ENCODE results near the gene KIRREL2.

DNA sequence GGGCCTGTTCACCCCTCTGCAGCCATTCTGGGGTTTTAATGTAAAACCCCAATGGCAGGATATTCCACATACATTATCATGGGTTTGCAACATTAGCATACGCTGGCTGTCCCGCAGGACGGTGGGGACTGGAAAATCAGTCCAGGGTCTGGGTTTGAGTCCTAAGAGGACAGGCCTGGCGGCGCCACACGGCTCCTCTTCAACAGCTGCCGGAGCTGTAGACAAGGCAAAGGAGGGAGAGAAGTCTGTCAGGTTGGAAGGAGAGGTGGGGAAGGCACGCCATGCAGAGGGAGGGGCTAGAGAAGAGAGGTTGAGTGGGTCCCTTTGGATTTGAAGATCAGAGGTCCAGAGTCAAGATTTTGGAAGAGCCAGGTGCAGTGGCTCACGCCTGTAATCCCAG lies 31.7 kb downstream of the KIRREL2 start:
- no peak for TF ChIP-seq POLR2A (IDR thresholded peaks at IDR 0.05)
- TF ChIP-seq, protein P1, sequence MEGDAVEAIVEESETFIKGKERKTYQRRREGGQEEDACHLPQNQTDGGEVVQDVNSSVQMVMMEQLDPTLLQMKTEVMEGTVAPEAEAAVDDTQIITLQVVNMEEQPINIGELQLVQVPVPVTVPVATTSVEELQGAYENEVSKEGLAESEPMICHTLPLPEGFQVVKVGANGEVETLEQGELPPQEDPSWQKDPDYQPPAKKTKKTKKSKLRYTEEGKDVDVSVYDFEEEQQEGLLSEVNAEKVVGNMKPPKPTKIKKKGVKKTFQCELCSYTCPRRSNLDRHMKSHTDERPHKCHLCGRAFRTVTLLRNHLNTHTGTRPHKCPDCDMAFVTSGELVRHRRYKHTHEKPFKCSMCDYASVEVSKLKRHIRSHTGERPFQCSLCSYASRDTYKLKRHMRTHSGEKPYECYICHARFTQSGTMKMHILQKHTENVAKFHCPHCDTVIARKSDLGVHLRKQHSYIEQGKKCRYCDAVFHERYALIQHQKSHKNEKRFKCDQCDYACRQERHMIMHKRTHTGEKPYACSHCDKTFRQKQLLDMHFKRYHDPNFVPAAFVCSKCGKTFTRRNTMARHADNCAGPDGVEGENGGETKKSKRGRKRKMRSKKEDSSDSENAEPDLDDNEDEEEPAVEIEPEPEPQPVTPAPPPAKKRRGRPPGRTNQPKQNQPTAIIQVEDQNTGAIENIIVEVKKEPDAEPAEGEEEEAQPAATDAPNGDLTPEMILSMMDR (IDR thresholded peaks at IDR 0.05) = no peak

Data from Peyer's patch (tissue), 4 donors.